ENCODE data around the gene MSH6. TPM values are rescaled to one million over a fixed set of nuclear protein-coding genes. Genes with fewer than 3 reads are reported as not detected.

Gene MSH6
- total RNA-seq, 1 experiment from 2014 or later, result 108 TPM

DNA sequence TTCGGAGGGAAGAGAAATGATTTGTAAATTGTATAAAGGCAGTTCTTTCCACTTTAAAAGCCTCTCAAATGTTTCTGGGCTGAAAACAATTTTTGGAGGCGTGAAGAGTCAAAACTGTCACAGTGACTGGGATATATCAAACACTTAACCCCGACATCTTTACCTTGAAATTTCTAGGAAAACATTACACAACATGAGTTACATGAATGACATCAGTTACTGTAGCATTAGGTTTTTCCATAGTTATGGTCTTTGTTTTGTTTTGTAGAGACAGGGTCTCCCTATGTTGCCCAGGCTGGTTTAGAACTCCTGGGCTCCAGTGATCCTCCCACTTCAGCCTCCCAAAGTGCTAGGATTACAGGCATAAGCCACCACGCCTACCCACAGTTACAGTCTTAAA lies 25.7 kb downstream of the MSH6 start:
- Histone ChIP-seq H3K9me3 (no peaks in the 10 kb centered on the region), H3K4me3 (ENCODE audit: low read depth, low read length) (no peak overlapping the region), H3K36me3 (ENCODE audit: control insufficient read depth, insufficient read depth, low read length) (peaks cover 5% of the 10 kb centered on the region), H3K4me1 (no peaks in the 10 kb centered on the region), H3K27me3 (replicated peaks; ENCODE audit: control insufficient read depth, insufficient read depth, low read length) (no peaks in the 10 kb centered on the region)
- Mint-ChIP-seq H3K27me3 (ENCODE audit: insufficient read depth, unreplicated experiment) (no peaks in the 10 kb centered on the region), H3K4me1 (ENCODE audit: low read depth, unreplicated experiment) (no peaks in the 10 kb centered on the region), H3K4me3 (ENCODE audit: unreplicated experiment) (no peak overlapping the region), H3K36me3 (ENCODE audit: insufficient read depth, unreplicated experiment) (peaks cover 97% of the 10 kb centered on the region), H3K9me3 (ENCODE audit: unreplicated experiment) (peaks cover 2% of the 10 kb centered on the region), H3K27ac (ENCODE audit: unreplicated experiment) (no peak overlapping the region)
- BruUV-seq (replicated peaks), result no TSS peak
- ChIA-PET CTCF (no interaction called here), POLR2A (no interaction called here)
- intact Hi-C loops (cut with micrococcal nuclease; ENCODE audit: unreplicated experiment), result no loop called here
- TF ChIP-seq, protein P1, sequence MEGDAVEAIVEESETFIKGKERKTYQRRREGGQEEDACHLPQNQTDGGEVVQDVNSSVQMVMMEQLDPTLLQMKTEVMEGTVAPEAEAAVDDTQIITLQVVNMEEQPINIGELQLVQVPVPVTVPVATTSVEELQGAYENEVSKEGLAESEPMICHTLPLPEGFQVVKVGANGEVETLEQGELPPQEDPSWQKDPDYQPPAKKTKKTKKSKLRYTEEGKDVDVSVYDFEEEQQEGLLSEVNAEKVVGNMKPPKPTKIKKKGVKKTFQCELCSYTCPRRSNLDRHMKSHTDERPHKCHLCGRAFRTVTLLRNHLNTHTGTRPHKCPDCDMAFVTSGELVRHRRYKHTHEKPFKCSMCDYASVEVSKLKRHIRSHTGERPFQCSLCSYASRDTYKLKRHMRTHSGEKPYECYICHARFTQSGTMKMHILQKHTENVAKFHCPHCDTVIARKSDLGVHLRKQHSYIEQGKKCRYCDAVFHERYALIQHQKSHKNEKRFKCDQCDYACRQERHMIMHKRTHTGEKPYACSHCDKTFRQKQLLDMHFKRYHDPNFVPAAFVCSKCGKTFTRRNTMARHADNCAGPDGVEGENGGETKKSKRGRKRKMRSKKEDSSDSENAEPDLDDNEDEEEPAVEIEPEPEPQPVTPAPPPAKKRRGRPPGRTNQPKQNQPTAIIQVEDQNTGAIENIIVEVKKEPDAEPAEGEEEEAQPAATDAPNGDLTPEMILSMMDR (IDR thresholded peaks at IDR 0.05; ENCODE audit: insufficient read depth in 1 of 2, low read depth in 1 of 2, low read length in 1 of 2, severe bottlenecking in 1 of 2, unreplicated experiment in 1 of 2), result no peak
- DNase-seq, result no peak

DNA sequence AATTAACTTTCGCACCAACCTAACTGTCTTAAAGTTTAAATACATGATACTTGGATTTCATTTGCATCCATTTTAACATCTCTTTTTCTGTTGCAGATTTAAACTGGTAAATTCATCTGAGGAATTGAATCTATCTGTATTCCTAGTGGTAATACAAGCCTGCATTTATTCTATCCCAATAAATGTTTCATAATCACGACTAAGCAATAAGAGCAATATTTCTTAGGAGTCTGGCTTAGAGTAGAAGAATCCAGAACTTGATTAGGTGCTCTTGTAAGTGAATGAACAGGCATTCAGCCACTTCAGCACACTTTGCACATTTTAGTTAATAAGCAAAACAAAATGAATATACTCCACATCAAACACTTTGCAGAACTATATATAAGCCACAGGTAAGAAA lies 27.0 kb downstream of the MSH6 start:
- peaks cover 97% of the 10 kb centered on the region for H3K36me3 Mint-ChIP-seq (ENCODE audit: insufficient read depth, unreplicated experiment)
- no peaks in the 10 kb centered on the region for H3K4me1 Mint-ChIP-seq (ENCODE audit: low read depth, unreplicated experiment)
- H3K4me3 ChIP-seq (ENCODE audit: low read depth, low read length), result no peak overlapping the region
- CTCF ChIA-PET, result no interaction called here
- H3K27ac Mint-ChIP-seq (ENCODE audit: unreplicated experiment), result no peak overlapping the region
- no peaks in the 10 kb centered on the region for H3K27me3 Mint-ChIP-seq (ENCODE audit: insufficient read depth, unreplicated experiment)
- no peak for DNase-seq
- H3K27me3 ChIP-seq (replicated peaks; ENCODE audit: control insufficient read depth, insufficient read depth, low read length), result no peaks in the 10 kb centered on the region
- intact Hi-C loops (cut with micrococcal nuclease; ENCODE audit: unreplicated experiment), result loop anchor here (5.0 kb wide), 1 partner anchor 297 kb away; no protein-coding TSS in a partner anchor
- no peak overlapping the region for H3K4me3 Mint-ChIP-seq (ENCODE audit: unreplicated experiment)
- H3K36me3 ChIP-seq (ENCODE audit: control insufficient read depth, insufficient read depth, low read length), result peaks cover 2% of the 10 kb centered on the region
- TF ChIP-seq, protein P1 (IDR thresholded peaks at IDR 0.05; ENCODE audit: insufficient read depth in 1 of 2, low read depth in 1 of 2, low read length in 1 of 2, severe bottlenecking in 1 of 2, unreplicated experiment in 1 of 2), result no peak
- no peaks in the 10 kb centered on the region for H3K9me3 ChIP-seq
- POLR2A ChIA-PET, result no interaction called here
- BruUV-seq (replicated peaks), result no TSS peak
- no peaks in the 10 kb centered on the region for H3K4me1 ChIP-seq
- H3K9me3 Mint-ChIP-seq (ENCODE audit: unreplicated experiment), result no peaks in the 10 kb centered on the region

DNA sequence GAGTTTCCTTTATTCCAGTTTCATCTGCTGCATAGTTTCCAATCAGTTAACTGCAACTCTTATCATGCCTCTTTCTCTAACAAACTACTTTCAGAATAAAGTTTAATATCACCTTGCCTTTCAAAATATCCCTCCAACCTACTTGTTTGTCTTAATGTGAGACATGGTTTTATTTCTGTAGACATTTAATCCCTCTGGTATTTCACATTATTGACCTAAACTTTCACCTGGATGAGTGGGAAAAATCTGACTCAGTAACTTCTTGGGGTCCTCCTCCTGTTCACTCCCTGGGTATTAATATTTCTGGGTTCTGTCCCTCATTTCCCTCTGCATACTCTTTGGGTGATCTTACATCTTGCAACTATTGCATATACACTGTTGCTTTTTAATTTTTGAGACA lies 27.9 kb downstream of the MSH6 start:
- ChIA-PET CTCF (no interaction called here), POLR2A (no interaction called here)
- H3K4me3 ChIP-seq (ENCODE audit: low read depth, low read length), result no peak overlapping the region
- Mint-ChIP-seq H3K27me3 (ENCODE audit: insufficient read depth, unreplicated experiment) (no peaks in the 10 kb centered on the region), H3K27ac (ENCODE audit: unreplicated experiment) (peak overlapping the region; percentile 3), H3K36me3 (ENCODE audit: insufficient read depth, unreplicated experiment) (peaks cover 97% of the 10 kb centered on the region), H3K4me1 (ENCODE audit: low read depth, unreplicated experiment) (no peaks in the 10 kb centered on the region), H3K9me3 (ENCODE audit: unreplicated experiment) (no peaks in the 10 kb centered on the region), H3K4me3 (ENCODE audit: unreplicated experiment) (no peak overlapping the region)
- H3K36me3 ChIP-seq (ENCODE audit: control insufficient read depth, insufficient read depth, low read length), result peaks cover 4% of the 10 kb centered on the region
- intact Hi-C loops (cut with micrococcal nuclease; ENCODE audit: unreplicated experiment), result loop anchor here (5.0 kb wide), 1 partner anchor 296 kb away; no protein-coding TSS in a partner anchor
- no peaks in the 10 kb centered on the region for H3K4me1 ChIP-seq
- H3K27me3 ChIP-seq (replicated peaks; ENCODE audit: control insufficient read depth, insufficient read depth, low read length), result no peaks in the 10 kb centered on the region
- no peak for DNase-seq
- BruUV-seq (replicated peaks), result no TSS peak
- H3K9me3 ChIP-seq, result no peaks in the 10 kb centered on the region
- TF ChIP-seq, protein P1 (IDR thresholded peaks at IDR 0.05; ENCODE audit: insufficient read depth in 1 of 2, low read depth in 1 of 2, low read length in 1 of 2, severe bottlenecking in 1 of 2, unreplicated experiment in 1 of 2), result no peak
